GM12801 (cell line): ENCODE measurements around the gene UVRAG.

Experiments used
- TF ChIP-seq, protein P1 (sequence below): IDR thresholded peaks from one replicate; pipeline ENCODE4 v1.5.1; 2011; ENCODE audit warnings: control low read depth; ENCODE audit not compliant: insufficient read length; ENCODE audit errors: extremely low read depth

The UVRAG gene

DNA sequence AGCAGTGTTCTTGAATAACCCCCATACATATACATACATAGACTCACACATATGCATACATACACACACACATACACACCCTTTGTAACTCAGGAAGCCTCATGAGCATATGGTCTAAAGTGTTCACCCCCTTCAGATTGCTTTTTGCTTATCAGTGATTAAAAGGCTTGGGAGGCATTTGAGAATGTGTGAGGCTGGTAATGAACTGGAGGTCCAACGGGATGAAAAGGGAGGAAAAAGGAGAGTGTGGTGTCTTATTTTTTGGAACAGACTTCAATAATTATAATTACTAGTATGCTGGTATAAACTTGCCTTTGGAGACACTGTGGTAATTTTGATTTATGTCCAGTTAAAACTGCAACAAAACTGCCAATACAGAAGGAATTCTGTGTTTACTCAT is 124.5 kb downstream of the UVRAG start:
- TF ChIP-seq, protein P1, sequence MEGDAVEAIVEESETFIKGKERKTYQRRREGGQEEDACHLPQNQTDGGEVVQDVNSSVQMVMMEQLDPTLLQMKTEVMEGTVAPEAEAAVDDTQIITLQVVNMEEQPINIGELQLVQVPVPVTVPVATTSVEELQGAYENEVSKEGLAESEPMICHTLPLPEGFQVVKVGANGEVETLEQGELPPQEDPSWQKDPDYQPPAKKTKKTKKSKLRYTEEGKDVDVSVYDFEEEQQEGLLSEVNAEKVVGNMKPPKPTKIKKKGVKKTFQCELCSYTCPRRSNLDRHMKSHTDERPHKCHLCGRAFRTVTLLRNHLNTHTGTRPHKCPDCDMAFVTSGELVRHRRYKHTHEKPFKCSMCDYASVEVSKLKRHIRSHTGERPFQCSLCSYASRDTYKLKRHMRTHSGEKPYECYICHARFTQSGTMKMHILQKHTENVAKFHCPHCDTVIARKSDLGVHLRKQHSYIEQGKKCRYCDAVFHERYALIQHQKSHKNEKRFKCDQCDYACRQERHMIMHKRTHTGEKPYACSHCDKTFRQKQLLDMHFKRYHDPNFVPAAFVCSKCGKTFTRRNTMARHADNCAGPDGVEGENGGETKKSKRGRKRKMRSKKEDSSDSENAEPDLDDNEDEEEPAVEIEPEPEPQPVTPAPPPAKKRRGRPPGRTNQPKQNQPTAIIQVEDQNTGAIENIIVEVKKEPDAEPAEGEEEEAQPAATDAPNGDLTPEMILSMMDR = no peak

DNA sequence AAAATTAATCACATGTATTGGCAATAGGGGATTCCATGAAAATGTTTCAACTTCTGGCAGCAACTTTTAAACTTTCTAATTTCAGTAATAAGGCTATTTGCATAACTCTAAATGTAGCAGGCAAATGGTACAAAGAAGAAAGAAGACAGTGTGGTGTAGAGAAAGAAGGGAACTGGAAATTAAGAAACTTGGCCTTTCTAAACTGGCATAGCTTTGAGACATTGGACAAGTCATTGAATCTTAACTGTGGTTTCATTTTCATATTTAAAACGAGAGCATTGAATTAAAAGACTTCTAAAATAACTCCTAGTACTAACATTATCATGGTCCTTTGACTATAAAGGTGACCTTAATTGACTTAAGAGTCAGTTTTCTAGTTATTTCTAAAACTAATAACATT is 125.0 kb downstream of the UVRAG start:
- TF ChIP-seq, protein P1 = no peak

DNA sequence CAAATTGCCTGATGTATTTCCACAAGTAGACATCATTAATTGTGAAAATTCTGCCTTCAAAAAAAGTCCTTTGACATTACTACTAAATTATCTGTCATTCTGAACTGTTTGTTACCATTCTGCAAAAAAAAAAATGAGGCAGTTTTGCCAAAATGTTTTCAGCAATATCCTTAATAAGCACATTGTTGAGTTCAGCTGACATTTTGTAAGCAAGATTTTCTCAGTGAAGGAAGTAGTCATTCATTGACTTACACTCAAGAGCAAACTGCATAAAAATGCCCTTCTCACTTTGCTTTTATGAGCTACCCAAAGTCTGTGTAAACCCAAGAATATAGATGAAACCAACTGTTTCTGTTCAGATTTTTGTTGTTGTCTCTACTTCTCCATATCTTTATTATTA is 125.9 kb downstream of the UVRAG start:
- TF ChIP-seq, protein P1 = no peak

DNA sequence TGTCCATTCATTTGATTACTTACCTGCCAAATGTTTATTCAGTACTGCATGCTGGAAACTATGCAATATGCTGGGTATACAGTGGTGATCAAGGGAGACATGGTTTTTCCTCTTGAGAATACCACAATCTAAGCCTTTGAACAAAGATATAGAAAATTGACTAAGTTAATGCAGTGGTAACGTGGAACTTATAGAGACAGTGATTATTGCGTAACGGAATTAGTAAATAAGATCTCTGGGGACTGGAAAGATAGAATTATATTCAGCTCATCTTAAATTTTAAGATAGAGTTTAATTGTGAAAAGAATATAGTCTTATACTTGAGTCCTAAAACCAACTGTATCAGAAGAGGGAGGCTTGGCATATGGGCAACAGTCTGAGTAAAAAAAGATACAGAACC is 129.5 kb downstream of the UVRAG start:
- TF ChIP-seq, protein P1 = no peak

DNA sequence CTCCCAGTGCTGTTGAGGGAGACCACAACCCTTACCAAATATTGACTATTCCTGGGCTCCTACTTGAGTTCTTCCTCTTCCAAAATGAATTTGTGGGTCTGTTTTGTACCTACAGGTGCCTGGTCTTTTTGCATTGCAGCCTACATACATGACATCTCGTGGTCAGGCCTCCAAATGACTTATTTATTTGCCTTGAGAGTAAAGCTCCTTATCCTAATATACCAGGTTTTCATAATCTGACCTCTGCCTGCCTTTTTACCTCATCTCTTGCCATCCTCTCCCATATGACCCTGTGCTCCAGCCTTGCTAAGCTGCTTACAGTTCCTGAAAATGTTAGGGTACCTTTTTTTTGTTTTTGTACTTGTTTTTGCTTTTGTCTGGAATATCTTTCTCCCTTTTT is 130.4 kb downstream of the UVRAG start:
- TF ChIP-seq, protein P1 = no peak

DNA sequence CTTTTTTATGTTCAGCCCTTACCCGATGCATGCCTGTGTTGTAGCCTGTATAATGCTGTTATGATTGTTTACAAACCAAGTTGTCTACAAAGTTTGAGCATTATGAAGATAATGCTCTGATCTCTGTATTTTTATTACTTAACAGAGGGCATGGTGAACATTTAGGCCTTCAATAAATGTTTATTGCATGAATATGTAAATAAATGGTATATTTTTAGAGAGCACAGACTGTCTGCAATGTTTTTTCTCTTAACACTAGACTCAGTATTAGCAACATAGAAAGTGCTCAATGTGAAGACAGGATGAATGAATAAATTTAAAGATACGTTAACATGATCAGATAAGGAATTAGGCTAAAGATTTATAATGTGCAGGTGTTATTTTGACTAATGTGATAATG is 130.9 kb downstream of the UVRAG start:
- TF ChIP-seq, protein P1 = no peak

DNA sequence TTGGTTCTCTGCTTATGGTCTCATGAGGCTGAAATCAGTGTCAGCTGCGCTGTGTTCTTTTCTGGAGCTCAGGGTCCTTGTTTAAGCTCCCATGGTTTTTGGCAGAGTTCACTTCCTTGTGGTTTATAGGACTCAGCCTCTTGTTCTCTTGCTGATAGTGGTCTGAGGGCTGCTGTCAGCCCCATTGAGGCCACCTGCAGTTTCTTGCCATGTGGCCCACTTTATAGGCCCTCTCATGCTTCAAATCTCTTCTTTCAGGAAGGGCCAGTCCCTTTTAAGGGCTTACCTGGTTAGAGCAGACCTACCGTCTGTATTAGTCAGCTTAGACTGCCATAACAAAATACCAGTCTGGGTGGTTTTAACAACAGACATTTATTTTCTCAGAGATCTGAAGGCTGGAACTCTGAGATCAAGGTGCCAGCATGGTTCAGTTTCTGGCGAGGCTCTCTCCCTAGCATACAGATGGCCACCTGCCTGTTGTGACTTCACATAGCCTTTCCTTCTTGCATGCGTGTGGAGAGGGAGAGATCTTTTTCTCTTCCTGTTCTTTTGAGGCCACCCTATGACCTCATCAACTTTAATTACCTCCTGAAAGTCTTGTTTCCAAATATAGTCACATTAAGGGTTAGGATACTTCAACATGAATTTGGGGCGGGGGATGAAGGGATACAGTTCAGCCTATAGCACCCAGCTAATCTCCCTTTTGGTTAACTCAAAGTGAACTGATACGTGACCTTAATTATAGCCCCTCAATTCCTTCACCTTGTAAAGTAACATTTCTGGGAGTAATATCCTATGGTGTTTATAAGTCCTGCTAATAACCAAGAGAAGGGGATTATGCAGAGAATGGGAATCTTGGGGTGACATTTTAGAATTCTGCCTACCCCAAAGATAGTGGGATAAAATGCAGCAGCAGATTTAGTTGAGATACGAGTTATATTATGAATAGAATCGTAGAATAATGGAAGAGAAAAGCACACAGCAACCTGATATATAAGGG is 131.8 kb downstream of the UVRAG start:
- TF ChIP-seq, protein P1 = no peak
